ENCODE data around the gene TMEM255B.
A peak's percentile ranks its signal among the peaks of the same experiment; 100 is the strongest.
"Not testable (repeated sequence)": the region's sequence is repeated elsewhere in the genome, so short reads cannot be mapped to it uniquely, and the experiment has no call there.

The TMEM255B gene

GRCh38 chr13:113791226-113791625, 32.2 kb downstream of the TMEM255B start:
- DNase-seq: no peak

- DNase-seq: no peak
Observed at GRCh38 chr13:113791761-113792160, 32.7 kb downstream of the TMEM255B start.

GRCh38 chr13:113792236-113792770, 33.3 kb downstream of the TMEM255B start:
- DNase-seq: no peak

GRCh38 chr13:113792886-113793717, 34.1 kb downstream of the TMEM255B start:
- no peak for DNase-seq

- no peak for DNase-seq
Observed at GRCh38 chr13:113793718-113794085, 34.7 kb downstream of the TMEM255B start.

- DNase-seq: no peak
Observed at GRCh38 chr13:113794086-113794485, 35.1 kb downstream of the TMEM255B start.

GRCh38 chr13:113794764-113795173, 35.7 kb downstream of the TMEM255B start:
- no peak for DNase-seq

- DNase-seq: not testable (repeated sequence)
Observed at GRCh38 chr13:113795362-113795761, 36.3 kb downstream of the TMEM255B start.

GRCh38 chr13:113796211-113796963, 37.4 kb downstream of the TMEM255B start:
- DNase-seq: no peak

GRCh38 chr13:113796964-113797676, 38.1 kb downstream of the TMEM255B start:
- DNase-seq: no peak

GRCh38 chr13:113798200-113798811, 39.3 kb downstream of the TMEM255B start:
- DNase-seq: no peak

GRCh38 chr13:113800576-113800926, 41.5 kb downstream of the TMEM255B start:
- DNase-seq: no peak

- DNase-seq: no peak
Observed at GRCh38 chr13:113801289-113801961, 42.4 kb downstream of the TMEM255B start.

- DNase-seq: peak; percentile 24
Observed at GRCh38 chr13:113802090-113802531, 43.1 kb downstream of the TMEM255B start.

GRCh38 chr13:113802761-113803160, 43.7 kb downstream of the TMEM255B start:
- no peak for DNase-seq

GRCh38 chr13:113803409-113804016, 44.5 kb downstream of the TMEM255B start:
- no peak for DNase-seq

- DNase-seq: no peak
Observed at GRCh38 chr13:113804017-113804702, 45.1 kb downstream of the TMEM255B start.

- DNase-seq: no peak
Observed at GRCh38 chr13:113804703-113805430, 45.8 kb downstream of the TMEM255B start.

- DNase-seq: no peak
Observed at GRCh38 chr13:113805431-113806103, 46.5 kb downstream of the TMEM255B start.

- no peak for DNase-seq
Observed at GRCh38 chr13:113806104-113806471, 47.1 kb downstream of the TMEM255B start.
